HL-60 (cell line): ENCODE data around the gene TLCD3A.

Experiments
- DNase-seq, 2 experiments: peaks; one replicate each; pipeline ENCODE4 v3.0.0-alpha.2; 2010 to 2020; ENCODE audit warnings: low read depth in 1 of 2, low spot score in 1 of 2
- H3K27ac ChIP-seq: fragments of 250-450 bp; sonication (Bioruptor Pico); replicated peaks from 2 replicates; pipeline ENCODE4 v1.5.1; 2020; ENCODE audit warnings: mild to moderate bottlenecking, moderate library complexity
- H3K27me3 ChIP-seq: fragments of 250-450 bp; sonication (Bioruptor Pico); 2 replicates; pipeline ENCODE4 v1.5.1; 2021; ENCODE audit warnings: mild to moderate bottlenecking, moderate library complexity; ENCODE audit not compliant: insufficient read depth, poor library complexity, severe bottlenecking
- H3K4me3 ChIP-seq: replicated peaks from 2 replicates; pipeline ENCODE4 v1.5.1; 2011; ENCODE audit warnings: mild to moderate bottlenecking, control low read depth, low read length; ENCODE audit not compliant: insufficient read depth
- GABPA ChIP-seq: IDR thresholded peaks from 2 replicates; pipeline ENCODE4 v1.6.1; 2012; ENCODE audit warnings: low read depth
- POLR2AphosphoS5 ChIP-seq: IDR thresholded peaks from 2 replicates; pipeline ENCODE4 v1.6.1; 2012; ENCODE audit warnings: low read depth
- SPI1 ChIP-seq: IDR thresholded peaks from 2 replicates; pipeline ENCODE4 v1.6.1; 2012; ENCODE audit warnings: low read depth, mild to moderate bottlenecking, borderline replicate concordance
- TF ChIP-seq, protein P1 (sequence below): IDR thresholded peaks from one replicate; pipeline ENCODE4 v1.5.1; 2011; ENCODE audit warnings: low read length, control low read depth, inconsistent platforms; ENCODE audit not compliant: insufficient read depth
- TF ChIP-seq, protein P2 (sequence below): IDR thresholded peaks from 2 replicates; pipeline ENCODE4 v1.6.1; 2012; ENCODE audit warnings: low read depth; ENCODE audit not compliant: insufficient replicate concordance

TLCD3A gene

DNA sequence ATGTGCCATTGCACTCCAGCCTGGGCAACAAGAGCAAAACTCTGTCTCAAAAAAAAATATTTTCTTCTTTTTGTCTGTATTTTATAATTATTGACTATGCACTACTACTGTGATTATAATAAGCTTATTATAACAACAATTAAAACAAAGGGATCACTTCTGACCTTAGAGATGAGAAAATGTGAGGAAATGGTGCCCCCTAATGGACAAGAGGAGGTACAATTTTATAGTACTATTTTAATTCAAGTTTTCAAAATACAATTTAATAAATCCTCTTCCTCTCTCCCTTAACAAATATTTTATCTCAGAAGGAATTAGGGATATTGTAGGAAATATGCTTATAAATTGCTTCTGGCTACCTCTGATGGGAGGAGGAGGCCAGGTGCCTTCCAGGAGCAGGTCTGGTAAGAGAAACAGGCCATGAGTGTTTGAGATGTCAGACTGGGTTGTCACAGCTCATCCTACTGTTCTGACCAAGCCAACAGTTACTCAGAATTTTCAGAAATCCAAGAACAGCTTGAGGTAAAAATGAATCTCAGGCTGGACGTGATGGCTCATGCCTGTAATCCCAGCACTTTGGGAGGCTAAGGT lies 31.8 kb upstream of the TLCD3A start:
- no peak overlapping the region for H3K27ac ChIP-seq
- TF ChIP-seq GABPA (no peak), SPI1 (no peak), POLR2AphosphoS5 (no peak)
- TF ChIP-seq, protein P1, sequence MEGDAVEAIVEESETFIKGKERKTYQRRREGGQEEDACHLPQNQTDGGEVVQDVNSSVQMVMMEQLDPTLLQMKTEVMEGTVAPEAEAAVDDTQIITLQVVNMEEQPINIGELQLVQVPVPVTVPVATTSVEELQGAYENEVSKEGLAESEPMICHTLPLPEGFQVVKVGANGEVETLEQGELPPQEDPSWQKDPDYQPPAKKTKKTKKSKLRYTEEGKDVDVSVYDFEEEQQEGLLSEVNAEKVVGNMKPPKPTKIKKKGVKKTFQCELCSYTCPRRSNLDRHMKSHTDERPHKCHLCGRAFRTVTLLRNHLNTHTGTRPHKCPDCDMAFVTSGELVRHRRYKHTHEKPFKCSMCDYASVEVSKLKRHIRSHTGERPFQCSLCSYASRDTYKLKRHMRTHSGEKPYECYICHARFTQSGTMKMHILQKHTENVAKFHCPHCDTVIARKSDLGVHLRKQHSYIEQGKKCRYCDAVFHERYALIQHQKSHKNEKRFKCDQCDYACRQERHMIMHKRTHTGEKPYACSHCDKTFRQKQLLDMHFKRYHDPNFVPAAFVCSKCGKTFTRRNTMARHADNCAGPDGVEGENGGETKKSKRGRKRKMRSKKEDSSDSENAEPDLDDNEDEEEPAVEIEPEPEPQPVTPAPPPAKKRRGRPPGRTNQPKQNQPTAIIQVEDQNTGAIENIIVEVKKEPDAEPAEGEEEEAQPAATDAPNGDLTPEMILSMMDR: no peak
- TF ChIP-seq, protein P2, sequence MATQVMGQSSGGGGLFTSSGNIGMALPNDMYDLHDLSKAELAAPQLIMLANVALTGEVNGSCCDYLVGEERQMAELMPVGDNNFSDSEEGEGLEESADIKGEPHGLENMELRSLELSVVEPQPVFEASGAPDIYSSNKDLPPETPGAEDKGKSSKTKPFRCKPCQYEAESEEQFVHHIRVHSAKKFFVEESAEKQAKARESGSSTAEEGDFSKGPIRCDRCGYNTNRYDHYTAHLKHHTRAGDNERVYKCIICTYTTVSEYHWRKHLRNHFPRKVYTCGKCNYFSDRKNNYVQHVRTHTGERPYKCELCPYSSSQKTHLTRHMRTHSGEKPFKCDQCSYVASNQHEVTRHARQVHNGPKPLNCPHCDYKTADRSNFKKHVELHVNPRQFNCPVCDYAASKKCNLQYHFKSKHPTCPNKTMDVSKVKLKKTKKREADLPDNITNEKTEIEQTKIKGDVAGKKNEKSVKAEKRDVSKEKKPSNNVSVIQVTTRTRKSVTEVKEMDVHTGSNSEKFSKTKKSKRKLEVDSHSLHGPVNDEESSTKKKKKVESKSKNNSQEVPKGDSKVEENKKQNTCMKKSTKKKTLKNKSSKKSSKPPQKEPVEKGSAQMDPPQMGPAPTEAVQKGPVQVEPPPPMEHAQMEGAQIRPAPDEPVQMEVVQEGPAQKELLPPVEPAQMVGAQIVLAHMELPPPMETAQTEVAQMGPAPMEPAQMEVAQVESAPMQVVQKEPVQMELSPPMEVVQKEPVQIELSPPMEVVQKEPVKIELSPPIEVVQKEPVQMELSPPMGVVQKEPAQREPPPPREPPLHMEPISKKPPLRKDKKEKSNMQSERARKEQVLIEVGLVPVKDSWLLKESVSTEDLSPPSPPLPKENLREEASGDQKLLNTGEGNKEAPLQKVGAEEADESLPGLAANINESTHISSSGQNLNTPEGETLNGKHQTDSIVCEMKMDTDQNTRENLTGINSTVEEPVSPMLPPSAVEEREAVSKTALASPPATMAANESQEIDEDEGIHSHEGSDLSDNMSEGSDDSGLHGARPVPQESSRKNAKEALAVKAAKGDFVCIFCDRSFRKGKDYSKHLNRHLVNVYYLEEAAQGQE: no peak
- no peak overlapping the region for H3K4me3 ChIP-seq
- H3K27me3 ChIP-seq: no peaks in the 10 kb centered on the region
- DNase-seq: no peak

DNA sequence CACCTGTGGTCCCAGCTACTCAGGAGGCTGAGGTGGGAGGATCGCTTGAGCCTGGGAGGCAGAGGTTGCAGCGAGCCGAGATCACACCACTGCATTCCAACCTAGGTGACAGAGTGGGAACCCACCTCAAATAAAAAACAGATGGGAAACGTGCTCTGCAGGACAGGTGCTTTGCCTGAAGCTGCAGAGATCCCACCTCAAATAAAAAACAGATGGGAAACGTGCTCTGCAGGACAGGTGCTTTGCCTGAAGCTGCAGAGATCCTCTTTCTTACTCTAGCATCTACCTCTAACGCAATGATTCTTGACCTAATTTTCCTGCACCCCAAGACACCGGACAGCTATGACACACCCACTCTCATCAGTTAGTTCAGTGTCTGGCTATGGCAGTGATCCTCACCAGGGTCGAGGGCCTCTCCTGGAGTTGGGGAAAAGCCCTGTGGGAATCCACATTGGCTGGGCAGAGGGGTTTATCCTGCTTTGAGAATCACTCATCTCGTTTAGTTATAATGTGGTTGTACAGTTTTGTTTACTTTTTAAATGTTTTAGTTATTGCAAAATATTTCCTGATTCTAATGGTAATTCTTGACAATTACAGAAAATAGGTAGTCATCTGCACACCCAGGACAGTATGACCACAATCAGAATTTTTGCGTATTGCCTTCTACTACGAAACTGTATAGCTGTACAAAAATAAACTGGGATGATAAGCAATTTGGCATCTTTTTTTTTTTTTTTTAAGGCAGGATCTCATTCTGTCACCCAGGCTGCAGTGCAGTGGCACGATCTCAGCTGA lies 29.1 kb upstream of the TLCD3A start:
- Histone ChIP-seq H3K27me3 (no peaks in the 10 kb centered on the region), H3K27ac (no peak overlapping the region), H3K4me3 (no peak overlapping the region)
- TF ChIP-seq POLR2AphosphoS5: no peak
- TF ChIP-seq, protein P2: no peak
- no peak for TF ChIP-seq SPI1
- TF ChIP-seq, protein P1: no peak
- TF ChIP-seq GABPA: no peak
- no peak for DNase-seq

DNA sequence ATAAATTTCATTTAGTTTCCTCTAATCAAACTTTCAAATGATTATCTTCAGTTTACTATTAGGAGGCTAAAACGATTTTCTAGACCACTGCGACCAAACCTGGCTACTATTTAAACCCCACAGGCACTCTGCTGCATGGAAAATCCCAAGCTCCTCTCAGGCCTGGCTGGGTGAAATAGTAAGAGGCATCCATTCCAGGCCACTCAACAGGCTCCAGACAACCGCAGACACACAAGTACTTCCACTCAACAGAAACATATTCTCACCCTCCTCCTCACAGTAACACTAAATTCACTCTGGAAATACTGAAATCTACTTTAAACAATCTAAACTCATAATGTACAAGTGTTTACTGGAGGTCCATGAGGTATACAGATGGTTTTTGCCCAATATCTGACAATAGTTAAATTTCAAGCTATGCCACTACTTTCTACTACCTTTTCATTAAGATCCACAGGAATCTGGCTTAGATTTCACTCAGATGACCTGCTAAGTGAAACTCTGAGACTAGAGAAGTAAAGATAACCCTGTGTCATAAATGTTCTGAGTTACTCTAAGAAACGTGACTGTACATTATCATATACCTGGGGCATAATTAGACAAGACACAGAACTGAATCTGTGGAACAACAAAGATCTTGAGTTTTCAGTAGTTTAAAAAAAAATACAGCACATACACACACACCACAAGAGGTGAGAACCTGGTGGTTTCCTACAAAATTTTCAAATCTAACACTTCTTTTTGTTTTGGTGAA lies 28.1 kb upstream of the TLCD3A start:
- TF ChIP-seq SPI1 (no peak), POLR2AphosphoS5 (no peak)
- Histone ChIP-seq H3K27ac (no peak overlapping the region), H3K27me3 (no peaks in the 10 kb centered on the region), H3K4me3 (no peak overlapping the region)
- DNase-seq: no peak

DNA sequence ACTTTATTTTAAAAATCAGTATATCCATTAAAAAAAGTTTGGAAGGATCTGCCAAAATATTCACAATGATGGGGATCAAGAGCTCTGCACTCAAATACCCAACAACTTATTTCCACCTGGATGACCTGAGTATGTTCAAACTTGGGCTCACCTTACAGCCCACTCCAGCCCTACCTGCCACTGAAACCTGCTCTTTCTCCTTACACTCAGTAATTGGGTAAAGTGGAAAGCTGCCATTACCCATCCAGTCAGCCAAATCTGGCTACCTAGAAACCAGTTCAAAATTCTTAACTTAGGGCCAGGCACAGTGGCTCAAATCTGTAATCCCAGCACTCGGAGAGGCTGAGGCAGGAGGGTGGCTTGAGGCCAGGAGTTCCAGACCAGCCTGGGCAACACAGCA lies 27.4 kb upstream of the TLCD3A start:
- H3K4me3 ChIP-seq: no peak overlapping the region
- TF ChIP-seq GABPA: no peak
- TF ChIP-seq, protein P1: no peak
- TF ChIP-seq POLR2AphosphoS5: no peak
- TF ChIP-seq, protein P2: no peak
- no peak for TF ChIP-seq SPI1
- no peaks in the 10 kb centered on the region for H3K27me3 ChIP-seq
- no peak overlapping the region for H3K27ac ChIP-seq
- no peak for DNase-seq
